Measurements from ENCODE around the gene DNAH14. TPM values are rescaled to one million over a fixed set of nuclear protein-coding genes. Genes with fewer than 3 reads are reported as not detected.
A peak's percentile ranks its signal among the peaks of the same experiment; 100 is the strongest.

The DNAH14 gene
- total and polyA plus RNA-seq, 9 of the 15 experiments (the other 6 are each of a cell fraction or from before 2014, with no cell fraction given), result 58.4 to 142 (median 98.4) TPM

DNA sequence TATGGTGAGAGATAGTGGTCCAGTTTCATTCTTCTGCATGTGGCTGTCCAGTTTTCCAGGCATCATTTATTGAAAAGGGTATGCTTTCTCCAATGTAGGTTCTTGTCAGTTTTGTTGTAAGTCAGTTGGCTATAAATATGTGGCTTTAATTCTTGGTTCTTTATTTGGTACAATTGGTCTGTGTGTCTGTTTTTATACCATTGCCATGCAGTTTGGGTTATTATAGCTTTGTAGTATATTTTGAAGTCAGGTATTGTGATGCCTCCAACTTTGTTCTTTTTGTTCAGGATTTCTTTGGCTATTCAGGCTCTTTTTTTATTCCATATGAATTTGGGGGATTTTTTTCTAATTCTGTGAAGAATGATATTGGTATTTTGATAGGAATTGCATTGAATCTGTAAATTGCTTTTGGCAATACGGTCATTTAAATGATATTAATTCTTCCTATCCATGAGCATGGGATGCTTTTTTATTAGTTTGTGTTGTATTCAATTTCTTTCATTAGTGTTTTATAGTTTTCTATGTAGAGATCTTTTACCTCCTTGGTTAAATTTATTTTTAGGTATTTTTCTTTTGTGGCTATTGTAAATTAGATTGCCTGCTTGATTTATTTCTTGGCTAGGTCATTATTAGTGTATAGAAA lies 3.3 kb downstream of the DNAH14 start:
- no peak overlapping the region for H3K9ac ChIP-seq (ENCODE audit: insufficient read depth in 1 of 2, low read depth in 2 of 2, low read length in 2 of 2)
- H4K20me1 ChIP-seq (replicated peaks; ENCODE audit: control insufficient read depth, insufficient read depth, low read length), result no peaks in the 10 kb centered on the region
- FAIRE-seq, result no peak
- POLR2A ChIA-PET, result no interaction called here
- TF ChIP-seq ADNP (tag; IDR thresholded peaks at IDR 0.05), result 0 out of 2 replicates have a peak, but pooled peaks have one; percentile 41
- TF ChIP-seq RBM25 (IDR thresholded peaks at IDR 0.05; ENCODE audit: low read depth, low read length, severe bottlenecking), result peak; percentile 82
- TF ChIP-seq GTF2F1 (IDR thresholded peaks at IDR 0.05; ENCODE audit: low read depth, low read length), result no peak
- 0 out of 4 replicates have a peak, but pooled peaks of 1 of the 2 experiments have one; percentile 29 for TF ChIP-seq KDM1A (IDR thresholded peaks at IDR 0.05)
- TF ChIP-seq SRF (CRISPR knock-in tag; IDR thresholded peaks at IDR 0.05), result no peak
- no peak for TF ChIP-seq TCF3 (CRISPR knock-in tag; IDR thresholded peaks at IDR 0.05)
- 0 out of 2 replicates have a peak, but pooled peaks have one; percentile 53 for TF ChIP-seq BCOR (IDR thresholded peaks at IDR 0.05)
- TF ChIP-seq TRIM24 (IDR thresholded peaks at IDR 0.05), result peak in 1 of 2 experiments; percentile 25; a peak in 1 of 4 replicates
- TF ChIP-seq ZNF696 (CRISPR knock-in tag; conservative IDR thresholded peaks at IDR 0.05), result no peak
- H3K4me3 ChIP-seq, result no peak overlapping the region
- no peak for DNase-seq (ENCODE audit: extremely low read depth in 1 of 4, low spot score in 3 of 4)
- in situ Hi-C loops (cut with MboI), result loop anchor here (25.0 kb wide), 1 partner anchor 820 kb away; the partner anchor contains the start of gene FBXO28
- BruUV-seq (replicated peaks), result no TSS peak
- H3K36me3 ChIP-seq (ENCODE audit: control insufficient read depth, insufficient read depth, low read length), result peaks cover 16% of the 10 kb centered on the region; the same call in 1 of the 3 replicates
- ATAC-seq, result no peak
- intact Hi-C loops (cut with micrococcal nuclease), result no loop called here
- no peaks in the 10 kb centered on the region for H3K27me3 ChIP-seq (ENCODE audit: control insufficient read depth in 2 of 2, insufficient read depth in 2 of 2, low read length in 2 of 2)
- H3K27ac ChIP-seq (ENCODE audit: extremely low read depth, low read depth, low read length), result no peak overlapping the region
- peaks cover 76% of the 10 kb centered on the region for H3K79me2 ChIP-seq (ENCODE audit: control insufficient read depth, insufficient read depth, low read length)
- peaks cover 41% of the 10 kb centered on the region for H3K9me3 ChIP-seq (replicated peaks; ENCODE audit: control insufficient read depth, insufficient read depth, low read depth, low read length)
- no peaks in the 10 kb centered on the region for H3K9me1 ChIP-seq (ENCODE audit: control insufficient read depth, insufficient read depth, low read length)
- H3K4me2 ChIP-seq (ENCODE audit: insufficient read depth, low read length), result no peak overlapping the region
- 100% methylated on average over 1 of the region's 1 CpG for whole genome bisulfite sequencing (ENCODE audit: insufficient coverage, low coverage, missing lambda C conversion rate)
- H2AFZ ChIP-seq (ENCODE audit: low read depth, low read length), result no peak overlapping the region
- H3K4me1 ChIP-seq (replicated peaks in 1 of 2; ENCODE audit: control insufficient read depth in 2 of 2, insufficient read depth in 2 of 2, low read length in 2 of 2), result peaks cover 0 to 9% of the 10 kb centered on the region in 2 experiments; a peak in 3 of 5 replicates
- CTCF ChIA-PET (ENCODE audit: low intra/inter-chr PET ratio), result no interaction called here

Data from K562 (cell line).